Stimulated activated memory B cell treated with anti-CD40 and anti-IgM and Interleukin-4, amounts not matched to agents 10 μg/mL and 1 μg/mL and 100 μg/mL, for 72 hours (primary cell): ENCODE results near the gene PDIA5.
"Not testable (repeated sequence)": the region's sequence is repeated elsewhere in the genome, so short reads cannot be mapped to it uniquely, and the experiment has no call there.

Experiments
- ATAC-seq: fragments of 150-1000 bp; cut with Tn5 transposase; 2 replicates; pipeline ENCODE4 v1.10.0; 2021
- H3K27ac Mint-ChIP-seq: one replicate; pipeline ENCODE4 v1.8.0; 2022; ENCODE audit warnings: mild to moderate bottlenecking, mixed read lengths
- H3K27me3 Mint-ChIP-seq: one replicate; pipeline ENCODE4 v1.8.0; 2022; ENCODE audit warnings: mixed read lengths
- H3K36me3 Mint-ChIP-seq: one replicate; pipeline ENCODE4 v1.8.0; 2022; ENCODE audit warnings: mixed read lengths
- H3K4me1 Mint-ChIP-seq: one replicate; pipeline ENCODE4 v1.8.0; 2022; ENCODE audit warnings: mixed read lengths
- H3K4me3 Mint-ChIP-seq: one replicate; pipeline ENCODE4 v1.8.0; 2022; ENCODE audit warnings: mild to moderate bottlenecking, moderate library complexity, mixed read lengths
- H3K9me3 Mint-ChIP-seq: one replicate; pipeline ENCODE4 v1.8.0; 2022; ENCODE audit warnings: mixed read lengths

Gene PDIA5

GRCh38 chr3:123110282-123110975 lies 43.6 kb downstream of the PDIA5 start:
- Mint-ChIP-seq H3K4me1 (peaks cover 8% of the 10 kb centered on the region), H3K36me3 (peaks cover 61% of the 10 kb centered on the region), H3K27ac (no peak overlapping the region)

DNA sequence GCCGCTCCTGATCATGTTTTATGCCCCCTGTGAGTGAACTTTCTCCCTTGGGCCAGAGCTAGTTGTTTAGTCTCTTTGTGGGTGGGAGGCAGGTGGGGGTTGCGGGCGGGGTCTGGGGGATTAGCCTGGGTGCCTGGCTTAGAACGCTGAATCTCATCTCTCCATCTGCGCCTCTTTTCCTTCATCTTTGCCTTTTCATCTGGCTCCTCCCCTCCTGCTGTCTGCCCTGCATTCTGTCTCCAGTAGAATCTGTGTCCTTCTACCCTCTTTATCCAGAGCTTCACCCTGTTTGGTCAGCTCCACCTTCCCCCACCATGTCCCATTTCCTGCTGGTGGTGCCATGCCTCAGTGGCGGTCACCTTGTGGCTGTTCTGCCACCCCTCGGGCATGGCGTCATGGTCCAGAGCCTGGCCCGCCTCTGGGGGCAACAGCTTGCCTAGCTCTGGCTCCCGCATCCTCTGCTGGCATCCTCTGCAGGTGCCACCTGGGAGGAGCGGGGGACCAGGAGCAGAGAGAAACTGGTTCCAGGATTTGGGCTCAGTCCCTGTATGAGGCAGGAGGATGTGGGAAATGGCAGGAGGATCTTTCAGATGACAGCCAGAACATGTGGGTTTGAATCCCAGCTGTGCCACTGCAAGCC lies 44.3 kb downstream of the PDIA5 start:
- H3K4me1 Mint-ChIP-seq: peaks cover 1% of the 10 kb centered on the region
- no peak overlapping the region for H3K27ac Mint-ChIP-seq
- no peaks in the 10 kb centered on the region for H3K27me3 Mint-ChIP-seq
- H3K36me3 Mint-ChIP-seq: peaks cover 63% of the 10 kb centered on the region
- H3K9me3 Mint-ChIP-seq: no peaks in the 10 kb centered on the region
- no peak overlapping the region for H3K4me3 Mint-ChIP-seq
- no peak for ATAC-seq

More at GRCh38 chr3:123110282-123110975, 43.6 kb downstream of the PDIA5 start:
- Mint-ChIP-seq H3K27me3 (no peaks in the 10 kb centered on the region), H3K4me3 (no peak overlapping the region), H3K9me3 (no peaks in the 10 kb centered on the region)
- ATAC-seq: no peak

DNA sequence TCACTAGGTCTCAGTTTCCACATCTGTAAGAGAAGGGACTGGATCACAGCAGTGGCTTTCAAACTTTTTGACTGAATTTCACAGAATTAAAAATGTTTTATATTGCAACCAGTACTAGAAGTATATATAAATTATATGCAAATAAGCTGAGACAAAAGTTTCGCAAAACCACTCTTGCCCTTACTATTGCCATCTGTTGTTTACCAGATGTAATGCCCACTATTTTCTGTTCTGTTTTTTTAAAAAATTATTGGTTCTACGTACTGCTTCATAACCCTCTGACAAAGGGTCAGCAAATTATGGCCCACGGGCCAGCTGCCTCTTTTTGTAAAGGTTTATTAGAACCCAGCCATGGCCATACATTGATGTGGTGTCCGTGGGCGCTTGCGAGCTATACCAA lies 44.8 kb downstream of the PDIA5 start:
- no peaks in the 10 kb centered on the region for H3K27me3 Mint-ChIP-seq
- H3K36me3 Mint-ChIP-seq: peaks cover 69% of the 10 kb centered on the region
- no peak for ATAC-seq
- no peaks in the 10 kb centered on the region for H3K4me1 Mint-ChIP-seq
- H3K27ac Mint-ChIP-seq: no peak overlapping the region
- H3K4me3 Mint-ChIP-seq: no peak overlapping the region
- H3K9me3 Mint-ChIP-seq: no peaks in the 10 kb centered on the region

- no peaks in the 10 kb centered on the region for H3K9me3 Mint-ChIP-seq
These were observed 45.4 kb downstream of the PDIA5 start for GRCh38 chr3:123112232-123112631.

GRCh38 chr3:123112656-123113055 lies 45.8 kb downstream of the PDIA5 start:
- H3K4me3 Mint-ChIP-seq, H3K27ac Mint-ChIP-seq, H3K9me3 Mint-ChIP-seq, H3K27me3 Mint-ChIP-seq, H3K4me1 Mint-ChIP-seq, ATAC-seq: not testable (repeated sequence)
- H3K36me3 Mint-ChIP-seq: peaks cover 70% of the 10 kb centered on the region

More at GRCh38 chr3:123112232-123112631, 45.4 kb downstream of the PDIA5 start:
- no peak for ATAC-seq
- Mint-ChIP-seq H3K36me3 (peaks cover 70% of the 10 kb centered on the region), H3K27ac (no peak overlapping the region), H3K4me3 (no peak overlapping the region), H3K27me3 (no peaks in the 10 kb centered on the region), H3K4me1 (no peaks in the 10 kb centered on the region)

DNA sequence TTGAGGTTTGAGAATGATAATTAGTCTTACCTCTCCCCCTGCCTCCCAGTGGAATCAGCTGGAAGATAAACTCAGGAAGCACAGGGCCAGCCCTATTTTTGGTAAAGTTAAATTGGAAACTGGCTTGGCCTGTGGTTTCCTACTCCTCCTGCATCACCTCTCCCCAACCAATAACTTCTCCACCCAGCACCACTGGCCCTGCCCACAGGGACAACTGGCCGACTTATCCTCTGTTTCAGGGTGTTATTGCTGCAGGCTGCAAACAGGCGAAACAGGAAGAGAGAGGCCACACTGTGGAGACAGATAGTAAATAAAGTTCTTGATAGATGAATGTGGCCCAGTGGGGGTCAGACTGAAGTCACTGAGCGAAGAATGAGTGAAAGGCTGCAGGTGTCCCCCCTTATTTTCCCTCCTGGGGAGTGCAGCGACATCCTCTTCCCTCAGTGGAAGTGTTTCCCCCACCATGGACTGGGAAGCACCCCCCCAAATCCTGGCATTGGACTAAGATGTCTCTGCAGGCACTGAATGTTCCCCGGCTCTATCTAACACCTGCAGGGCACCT lies 47.1 kb downstream of the PDIA5 start:
- no peak for ATAC-seq
- Mint-ChIP-seq H3K9me3 (no peaks in the 10 kb centered on the region), H3K4me1 (no peaks in the 10 kb centered on the region), H3K4me3 (no peak overlapping the region), H3K27me3 (no peaks in the 10 kb centered on the region), H3K27ac (no peak overlapping the region), H3K36me3 (peaks cover 74% of the 10 kb centered on the region)

GRCh38 chr3:123116116-123116515 lies 49.3 kb downstream of the PDIA5 start:
- no peak overlapping the region for H3K27ac Mint-ChIP-seq
- no peaks in the 10 kb centered on the region for H3K27me3 Mint-ChIP-seq
- no peak overlapping the region for H3K4me3 Mint-ChIP-seq
- no peaks in the 10 kb centered on the region for H3K9me3 Mint-ChIP-seq
- H3K4me1 Mint-ChIP-seq: no peaks in the 10 kb centered on the region
- peaks cover 74% of the 10 kb centered on the region for H3K36me3 Mint-ChIP-seq
- no peak for ATAC-seq

- Mint-ChIP-seq H3K27ac (no peak overlapping the region), H3K4me3 (no peak overlapping the region), H3K4me1 (no peaks in the 10 kb centered on the region), H3K9me3 (no peaks in the 10 kb centered on the region), H3K27me3 (no peaks in the 10 kb centered on the region), H3K36me3 (peaks cover 74% of the 10 kb centered on the region)
- ATAC-seq: no peak
These were observed 52.6 kb downstream of the PDIA5 start for GRCh38 chr3:123119388-123119787.

DNA sequence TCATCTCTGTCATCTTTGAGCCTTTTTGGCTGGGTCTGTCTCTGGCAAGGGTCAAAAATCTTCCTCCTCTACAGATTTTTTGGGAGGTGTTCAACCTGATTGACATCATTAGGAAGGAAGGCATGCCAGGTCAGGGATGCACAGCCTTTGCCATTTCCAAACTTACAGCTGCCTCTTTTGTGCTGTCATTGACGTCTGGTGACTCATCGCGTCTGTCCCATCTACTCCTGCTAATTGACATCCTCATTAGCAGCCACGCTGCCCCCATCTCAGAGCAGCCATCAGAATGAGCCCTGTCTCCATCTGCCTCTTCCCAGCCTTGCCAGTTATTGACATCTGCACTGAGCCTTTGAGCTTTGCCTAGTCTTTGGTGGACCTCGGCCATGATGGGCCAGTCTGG lies 53.0 kb downstream of the PDIA5 start:
- no peak overlapping the region for H3K27ac Mint-ChIP-seq
- H3K36me3 Mint-ChIP-seq: peaks cover 73% of the 10 kb centered on the region
- no peak overlapping the region for H3K4me3 Mint-ChIP-seq
- no peak for ATAC-seq
- no peaks in the 10 kb centered on the region for H3K9me3 Mint-ChIP-seq
- no peaks in the 10 kb centered on the region for H3K4me1 Mint-ChIP-seq
- no peaks in the 10 kb centered on the region for H3K27me3 Mint-ChIP-seq

GRCh38 chr3:123120573-123120972 lies 53.7 kb downstream of the PDIA5 start:
- no peaks in the 10 kb centered on the region for H3K27me3 Mint-ChIP-seq
- no peaks in the 10 kb centered on the region for H3K9me3 Mint-ChIP-seq
- H3K4me3 Mint-ChIP-seq: no peak overlapping the region
- no peaks in the 10 kb centered on the region for H3K4me1 Mint-ChIP-seq
- no peak for ATAC-seq
- peaks cover 73% of the 10 kb centered on the region for H3K36me3 Mint-ChIP-seq
- no peak overlapping the region for H3K27ac Mint-ChIP-seq

- Mint-ChIP-seq H3K27me3 (no peaks in the 10 kb centered on the region), H3K27ac (no peak overlapping the region), H3K4me3 (no peak overlapping the region), H3K9me3 (no peaks in the 10 kb centered on the region), H3K4me1 (no peaks in the 10 kb centered on the region), H3K36me3 (peaks cover 71% of the 10 kb centered on the region)
- no peak for ATAC-seq
These were observed 55.2 kb downstream of the PDIA5 start for GRCh38 chr3:123122057-123122456.

DNA sequence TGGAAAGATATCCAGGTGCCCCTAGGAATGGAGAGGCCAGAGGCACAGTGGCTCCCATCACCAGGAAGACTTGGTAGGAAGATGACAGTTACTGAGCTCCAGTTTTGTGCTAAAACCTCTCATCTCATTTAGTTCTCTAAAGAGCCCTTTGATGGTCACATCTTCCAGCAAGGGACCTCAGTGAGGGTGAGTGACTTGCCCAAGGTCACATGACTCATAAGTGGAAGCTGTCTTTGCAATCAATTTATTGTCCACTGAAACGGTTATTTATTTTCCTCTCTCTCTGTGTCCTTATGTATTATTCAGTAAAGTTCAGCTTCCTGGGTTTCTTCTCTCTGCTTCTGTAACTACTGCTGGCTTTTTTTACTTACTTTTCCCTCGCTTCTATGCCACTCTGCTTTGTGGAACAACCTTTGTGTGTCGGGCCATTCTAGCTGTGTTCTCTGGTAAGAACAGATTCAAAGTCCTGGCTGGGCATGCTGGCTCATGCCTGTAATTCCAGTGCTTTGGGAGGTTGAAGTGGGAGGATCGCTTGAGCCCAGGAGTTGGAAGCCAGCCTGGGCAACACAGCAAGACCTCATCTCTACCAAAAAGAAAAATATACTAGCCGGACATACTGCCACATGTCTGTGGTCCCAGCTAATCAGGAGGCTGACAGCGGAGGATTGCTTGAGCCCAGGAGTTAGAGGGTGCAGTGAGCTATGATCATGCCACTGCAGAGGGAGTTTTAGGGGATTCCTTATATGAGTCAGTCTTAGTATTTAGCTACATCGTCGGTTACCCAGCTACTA lies 55.9 kb downstream of the PDIA5 start:
- no peak overlapping the region for H3K27ac Mint-ChIP-seq

GRCh38 chr3:123123716-123124616 lies 57.1 kb downstream of the PDIA5 start:
- Mint-ChIP-seq H3K27me3 (no peaks in the 10 kb centered on the region), H3K9me3 (no peaks in the 10 kb centered on the region), H3K4me3 (no peak overlapping the region), H3K4me1 (no peaks in the 10 kb centered on the region), H3K27ac (no peak overlapping the region), H3K36me3 (peaks cover 61% of the 10 kb centered on the region)
- ATAC-seq: no peak

More for the DNA sequence above, 55.9 kb downstream of the PDIA5 start:
- Mint-ChIP-seq H3K9me3 (no peaks in the 10 kb centered on the region), H3K36me3 (peaks cover 64% of the 10 kb centered on the region), H3K4me3 (no peak overlapping the region), H3K27me3 (no peaks in the 10 kb centered on the region), H3K4me1 (no peaks in the 10 kb centered on the region)
- no peak for ATAC-seq

- Mint-ChIP-seq H3K27ac (no peak overlapping the region), H3K4me3 (no peak overlapping the region), H3K4me1 (no peaks in the 10 kb centered on the region), H3K27me3 (no peaks in the 10 kb centered on the region), H3K36me3 (peaks cover 59% of the 10 kb centered on the region), H3K9me3 (no peaks in the 10 kb centered on the region)
- no peak for ATAC-seq
These were observed 58.1 kb downstream of the PDIA5 start for GRCh38 chr3:123124971-123125370.
